Measurements from ENCODE around the gene SELENOO. TPM values are rescaled to one million over a fixed set of nuclear protein-coding genes. Genes with fewer than 3 reads are reported as not detected.

The SELENOO gene
- total RNA-seq, 1 donor from 2014 or later, result 7.8 TPM

DNA sequence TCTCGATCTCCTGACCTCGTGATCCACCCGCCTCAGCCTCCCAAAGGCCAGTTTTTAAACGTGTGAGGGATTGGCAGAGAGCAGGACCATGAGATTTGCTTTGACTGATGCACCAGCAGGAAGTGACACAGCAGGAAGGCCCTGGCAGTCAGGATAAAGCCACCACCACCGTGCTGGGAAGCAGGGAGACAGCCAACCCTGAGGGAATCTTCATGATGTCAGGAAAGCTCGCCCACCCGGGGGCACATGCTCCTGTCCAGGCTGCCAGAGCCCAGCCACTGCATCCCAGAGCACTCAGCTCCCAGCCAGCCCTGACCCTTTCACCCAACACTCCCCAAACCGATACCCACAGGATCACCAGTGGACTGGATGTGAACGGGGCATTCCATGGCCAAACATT lies 37.9 kb downstream of the SELENOO start:
- DNase-seq, result no peak

GRCh38 chr22:50242406-50242949 lies 41.7 kb downstream of the SELENOO start:
- no peak for DNase-seq

- DNase-seq, result no peak
Measured at GRCh38 chr22:50243685-50244419, 43.0 kb downstream of the SELENOO start.

GRCh38 chr22:50244420-50245213 lies 43.8 kb downstream of the SELENOO start, which contains the start of gene TUBGCP6:
TSS of gene TUBGCP6 (minus strand) at chr22:50245023. CDS start at chr22:50244459, 564 bp downstream.
- peak; percentile 89 for DNase-seq

DNA sequence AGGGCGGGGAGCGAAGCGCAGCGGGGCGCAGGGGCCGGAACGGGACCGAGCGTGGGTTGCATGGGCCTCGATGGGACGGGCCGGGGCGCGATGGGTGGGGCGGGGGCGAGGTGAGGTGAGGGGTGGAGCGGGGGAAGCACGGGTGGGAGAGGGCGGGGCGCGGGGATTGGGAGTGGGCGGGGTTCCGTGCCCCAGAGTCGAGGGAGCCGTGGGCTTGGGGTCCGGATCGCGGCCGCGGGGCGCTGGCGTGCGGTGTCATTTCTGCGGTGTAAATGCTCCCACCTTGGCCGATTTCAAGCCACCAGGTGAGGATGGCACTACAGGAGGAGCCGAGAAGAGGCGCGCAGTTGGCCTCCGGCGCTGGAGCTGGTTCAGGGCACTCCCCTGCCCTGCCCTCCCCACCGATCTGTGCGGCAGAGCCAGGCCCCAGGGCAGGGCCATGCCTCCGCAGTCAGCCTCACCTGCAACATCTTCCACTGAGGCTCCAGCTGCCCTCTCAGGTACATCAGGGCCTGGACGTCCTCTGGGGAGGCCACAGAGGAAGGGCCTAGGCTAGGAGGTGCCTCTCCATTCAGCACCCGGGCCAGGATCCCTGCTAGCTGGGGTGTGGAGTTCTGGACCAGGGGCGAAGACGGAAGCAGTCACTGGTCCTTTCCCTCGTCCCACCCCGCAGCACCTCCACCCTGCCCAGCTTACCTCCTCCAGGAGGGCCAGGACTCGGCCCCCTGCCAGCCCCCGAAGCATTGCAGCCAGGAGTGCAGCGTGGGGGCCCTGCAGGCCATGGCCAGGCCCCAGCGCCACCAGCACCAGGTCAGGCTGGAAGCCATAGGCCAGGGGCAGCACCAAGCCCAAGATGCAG lies 44.6 kb downstream of the SELENOO start:
- DNase-seq, result no peak

DNA sequence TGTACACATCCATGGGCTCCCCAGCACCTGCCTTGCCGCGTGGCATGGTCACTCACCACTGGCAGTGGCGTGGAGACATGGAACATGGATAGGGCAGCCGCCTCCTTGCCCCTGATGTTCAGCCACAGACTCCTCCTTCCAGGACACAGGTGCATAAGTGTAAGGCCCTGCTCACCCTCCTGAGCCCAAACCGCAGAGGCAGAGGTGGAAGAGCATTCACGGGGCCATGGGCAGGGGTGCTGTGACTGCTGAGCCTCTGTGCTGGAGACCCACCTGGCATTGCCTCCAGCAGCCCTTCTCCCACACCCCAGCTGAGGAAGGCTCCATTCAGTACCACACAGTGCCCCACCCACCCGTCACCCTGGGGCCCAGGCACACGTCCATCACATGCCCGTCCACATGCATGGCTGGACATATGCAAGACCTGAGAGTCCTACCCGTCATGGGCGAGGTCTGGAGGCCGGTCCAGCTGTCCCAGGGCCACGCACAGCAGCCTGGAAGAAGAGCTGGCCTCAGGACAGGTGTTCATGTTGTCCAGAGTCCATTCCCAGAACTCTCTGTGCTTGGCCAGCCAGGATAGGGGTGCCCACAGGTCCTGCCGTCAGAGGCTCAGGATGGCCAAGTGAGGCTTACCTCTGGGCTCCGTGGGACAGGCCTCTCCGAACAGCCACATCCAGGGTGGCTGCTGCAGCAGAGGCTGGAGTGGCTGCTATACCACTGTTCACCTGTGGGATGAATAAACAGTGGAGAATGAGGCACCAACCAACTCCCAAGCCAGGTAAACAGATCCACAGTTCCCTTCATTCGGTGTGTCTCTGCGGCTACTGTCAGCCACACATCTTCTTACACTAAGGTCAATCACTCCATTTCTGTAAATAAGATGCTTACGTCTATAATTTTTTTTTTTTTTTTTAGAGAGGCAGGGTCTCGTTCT lies 45.7 kb downstream of the SELENOO start:
- DNase-seq, result no peak

DNA sequence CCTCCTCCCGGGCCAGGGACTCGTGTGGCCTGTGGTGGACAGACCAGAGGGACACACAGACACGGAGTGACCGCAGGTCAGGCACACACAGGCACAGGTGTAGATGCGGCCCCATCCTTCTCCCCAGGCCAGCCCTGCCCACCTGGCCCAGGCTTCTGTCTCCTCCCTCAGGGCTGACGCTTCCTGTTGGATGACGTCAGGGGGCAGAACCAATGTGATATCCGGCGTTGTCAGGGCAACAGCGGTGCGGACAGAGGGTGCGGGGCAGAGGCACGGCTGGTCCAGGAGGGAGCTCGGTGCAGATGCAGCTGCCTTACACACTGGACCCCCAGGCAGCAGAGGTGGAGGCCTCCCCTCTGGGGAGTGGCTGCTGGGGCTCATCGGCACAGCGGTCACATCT lies 46.9 kb downstream of the SELENOO start:
- DNase-seq, result no peak

GRCh38 chr22:50248196-50249081 lies 47.6 kb downstream of the SELENOO start:
- DNase-seq, result no peak

GRCh38 chr22:50249341-50250248 lies 48.8 kb downstream of the SELENOO start:
- no peak for DNase-seq

- no peak for DNase-seq
Measured at GRCh38 chr22:50250249-50250554, 49.4 kb downstream of the SELENOO start.

GRCh38 chr22:50250555-50251476 lies 50.0 kb downstream of the SELENOO start, which contains the start of gene HDAC10:
TSS of gene HDAC10 (minus strand) at chr22:50251265. CDS start at chr22:50251032, 233 bp downstream.
- DNase-seq, result no peak

DNA sequence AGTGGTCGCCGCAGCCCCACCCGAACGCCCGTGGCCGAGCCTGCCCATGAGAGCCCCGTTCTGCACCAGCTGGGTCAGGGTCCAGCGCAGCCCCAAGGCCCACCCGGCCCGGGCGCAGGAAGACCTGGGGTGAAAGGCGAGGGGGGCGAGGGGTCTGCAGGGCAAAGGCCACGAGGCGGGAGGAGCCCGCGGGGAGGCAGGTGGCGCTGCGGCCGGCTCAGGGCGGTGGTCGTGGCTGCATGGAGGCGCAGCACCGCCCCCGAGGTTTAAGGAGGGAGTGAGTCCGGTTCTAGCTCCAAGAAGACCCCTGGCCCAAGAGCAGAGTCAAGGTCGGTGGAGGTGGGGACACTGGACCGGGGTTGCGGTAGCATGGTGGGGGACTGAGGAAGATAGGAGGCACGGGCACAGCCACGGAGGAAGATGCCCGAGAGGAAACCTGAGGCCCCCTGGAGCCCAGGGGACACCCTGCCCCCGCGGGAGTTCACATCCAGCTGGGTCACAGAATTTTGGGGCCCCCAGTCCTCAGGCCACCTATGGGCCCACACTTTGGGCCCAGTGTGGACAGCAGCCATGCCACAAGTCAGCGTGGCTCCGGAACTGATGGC lies 50.8 kb downstream of the SELENOO start:
- no peak for DNase-seq

GRCh38 chr22:50252082-50253045 lies 51.6 kb downstream of the SELENOO start:
- DNase-seq, result no peak

DNA sequence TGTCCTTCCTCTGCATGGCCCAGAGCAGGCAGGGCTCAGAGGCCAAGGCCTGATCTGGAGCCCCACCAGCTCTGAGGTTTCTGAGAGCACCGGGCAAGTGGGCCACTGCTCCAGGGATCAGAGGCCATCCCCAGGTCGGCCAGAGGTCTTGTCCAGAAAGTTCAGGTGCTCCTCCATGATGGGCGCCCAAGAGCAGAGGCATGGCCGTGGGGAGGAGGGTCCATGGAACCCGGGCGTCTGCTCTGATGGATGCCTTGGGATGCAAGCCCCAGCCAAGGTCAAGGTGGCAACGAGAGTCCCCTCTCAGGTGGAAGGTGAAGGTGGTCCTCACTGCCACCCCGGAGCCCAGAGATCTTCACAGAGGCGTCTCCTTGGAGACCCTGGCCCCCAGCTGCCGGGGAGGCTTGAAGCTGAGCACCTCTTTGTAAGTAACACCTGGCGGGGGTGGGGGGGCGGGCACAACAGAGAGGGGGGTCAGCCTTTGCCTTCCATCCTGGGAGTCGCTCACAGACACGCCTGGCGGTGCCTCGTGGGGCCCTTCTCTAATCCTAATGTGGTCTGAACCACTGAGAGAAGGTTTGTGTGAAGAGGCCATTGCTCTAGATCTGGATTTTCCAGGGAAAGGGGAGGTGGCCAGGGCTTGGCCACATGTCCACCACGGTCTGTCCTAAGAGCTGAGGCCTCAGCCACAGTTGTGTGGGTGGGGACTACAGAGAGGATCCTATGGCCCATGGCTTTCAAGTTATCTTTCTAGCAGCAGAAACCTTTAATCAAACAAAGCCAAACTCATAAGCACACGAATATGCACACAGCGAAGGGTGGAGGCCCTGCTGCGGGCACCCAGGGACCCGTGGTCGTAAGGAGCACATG lies 52.5 kb downstream of the SELENOO start:
- no peak for DNase-seq

DNA sequence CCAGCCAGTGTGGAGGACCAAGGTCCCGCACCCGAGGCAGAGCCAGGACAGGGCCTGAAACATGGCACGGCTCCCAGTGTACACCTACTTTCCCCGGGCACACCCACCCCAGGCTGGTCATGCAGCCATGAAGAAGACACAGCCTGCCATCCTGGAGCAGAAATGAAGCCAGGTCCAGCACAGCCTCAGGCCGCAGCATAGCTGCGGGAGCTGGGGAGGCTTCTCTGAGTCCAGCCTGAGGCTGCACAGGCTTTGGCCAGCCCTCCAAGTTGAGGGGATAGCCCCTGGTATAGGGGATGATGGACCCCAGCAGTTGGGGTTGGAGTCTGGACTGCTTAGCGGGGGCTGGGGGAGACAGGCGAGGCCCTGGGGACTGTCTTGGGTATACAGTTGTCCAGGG lies 53.1 kb downstream of the SELENOO start:
- DNase-seq, result no peak

Measured in occipital lobe (tissue), 2 donors.